HG03442 (cell line): ENCODE measurements around the gene KCNT1.

Source experiments
- ATAC-seq: cut with Tn5 transposase; IDR thresholded peaks from one replicate; pipeline ENCODE4 v1.9.1; 2021; ENCODE audit warnings: mild to moderate bottlenecking, moderate library complexity; ENCODE audit not compliant: unreplicated experiment

KCNT1 gene

DNA sequence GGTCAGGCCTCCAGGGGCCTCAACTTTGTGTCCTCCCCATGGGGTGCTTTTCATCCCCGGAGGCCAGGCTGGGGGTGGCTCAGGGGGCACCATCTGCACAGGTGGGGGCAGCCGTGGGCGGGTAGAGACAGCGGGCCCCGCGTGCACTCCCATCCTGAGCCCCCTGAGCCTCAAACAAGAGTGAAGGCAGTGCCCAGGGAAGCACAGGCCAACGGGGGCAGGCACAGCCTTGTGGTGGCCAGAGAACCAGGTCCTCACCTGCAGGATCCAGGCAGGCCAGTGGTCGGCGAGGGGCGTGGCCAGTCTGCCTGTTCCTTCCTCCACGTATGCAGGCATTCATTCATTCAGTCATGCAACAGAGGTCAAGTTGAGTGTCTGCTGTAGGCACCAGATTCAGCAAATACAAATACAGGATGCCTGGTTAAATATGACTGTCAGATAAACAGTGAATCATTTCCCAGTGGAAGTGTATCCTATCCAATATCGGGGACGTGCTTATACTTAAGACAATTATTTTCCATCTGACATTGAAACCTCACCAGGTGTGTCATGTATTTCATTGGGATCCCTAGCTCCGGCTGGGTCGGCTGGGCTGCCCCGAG lies 22.3 kb downstream of the KCNT1 start:
- no peak for ATAC-seq

DNA sequence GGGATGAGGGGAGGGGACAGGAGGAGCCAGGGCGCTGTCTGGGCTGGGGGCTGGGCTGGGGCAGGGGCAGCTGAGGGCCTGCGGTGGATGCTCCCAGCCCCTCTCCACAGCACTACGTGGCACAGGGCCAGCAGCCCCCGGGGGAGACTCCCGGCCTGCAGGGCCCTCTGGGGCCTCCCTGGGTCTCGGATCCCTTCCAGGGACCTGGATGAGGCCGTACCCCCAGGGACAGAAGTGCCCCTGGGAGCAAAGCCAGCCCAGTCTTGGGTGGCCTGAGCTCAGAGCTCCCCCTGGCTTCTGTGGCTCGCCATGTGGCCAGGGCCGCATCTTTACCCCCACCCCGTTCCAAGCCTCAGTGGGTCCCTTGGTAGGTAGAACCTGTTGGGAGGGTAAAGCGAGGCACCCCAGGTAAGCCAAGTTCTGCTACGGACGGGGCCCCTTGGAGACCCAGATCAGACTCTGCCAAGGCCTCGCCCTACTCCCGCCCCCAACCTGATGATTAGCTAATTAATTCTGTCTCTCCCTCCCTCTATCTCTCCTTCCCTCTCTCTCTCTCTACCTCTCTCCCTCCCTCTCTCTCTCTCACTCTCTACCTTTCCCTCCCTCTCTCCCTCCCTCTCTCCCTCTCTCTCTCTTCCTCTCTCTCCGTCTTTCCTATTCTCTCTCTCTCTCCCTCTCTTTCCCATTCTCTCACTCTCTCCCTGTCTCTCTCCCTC lies 24.3 kb downstream of the KCNT1 start:
- ATAC-seq, result no peak

DNA sequence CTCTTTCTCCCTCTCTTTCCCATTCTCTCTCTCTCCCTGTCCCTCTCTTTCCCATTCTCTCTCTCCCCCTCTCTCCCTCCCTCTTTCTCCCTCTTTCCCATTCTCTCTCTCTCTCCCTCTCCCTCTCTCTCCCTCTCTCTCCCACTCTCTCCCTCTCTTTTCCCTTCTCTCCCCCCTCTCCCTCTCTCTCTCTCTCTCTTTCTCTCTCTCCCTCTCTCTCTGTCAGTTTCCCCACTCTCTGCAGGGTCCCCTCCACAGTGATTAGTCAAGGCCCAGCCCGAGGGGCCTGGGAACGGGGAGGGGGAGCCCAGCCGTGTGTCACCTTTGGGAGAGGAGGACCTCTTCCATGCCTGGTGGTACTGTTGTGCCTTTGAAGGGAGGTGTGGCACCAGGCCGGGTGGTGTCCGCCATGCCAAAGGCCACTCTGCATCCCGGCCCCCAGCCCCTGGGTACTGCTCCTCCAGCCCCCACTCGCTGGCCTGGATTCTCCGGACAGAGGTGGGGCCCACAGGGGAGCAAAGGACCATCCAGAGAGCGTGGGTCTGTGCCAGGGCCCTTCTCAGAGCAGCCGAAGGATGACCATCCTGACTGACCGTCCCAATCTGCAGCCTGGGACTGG lies 25.4 kb downstream of the KCNT1 start:
- ATAC-seq, result no peak

DNA sequence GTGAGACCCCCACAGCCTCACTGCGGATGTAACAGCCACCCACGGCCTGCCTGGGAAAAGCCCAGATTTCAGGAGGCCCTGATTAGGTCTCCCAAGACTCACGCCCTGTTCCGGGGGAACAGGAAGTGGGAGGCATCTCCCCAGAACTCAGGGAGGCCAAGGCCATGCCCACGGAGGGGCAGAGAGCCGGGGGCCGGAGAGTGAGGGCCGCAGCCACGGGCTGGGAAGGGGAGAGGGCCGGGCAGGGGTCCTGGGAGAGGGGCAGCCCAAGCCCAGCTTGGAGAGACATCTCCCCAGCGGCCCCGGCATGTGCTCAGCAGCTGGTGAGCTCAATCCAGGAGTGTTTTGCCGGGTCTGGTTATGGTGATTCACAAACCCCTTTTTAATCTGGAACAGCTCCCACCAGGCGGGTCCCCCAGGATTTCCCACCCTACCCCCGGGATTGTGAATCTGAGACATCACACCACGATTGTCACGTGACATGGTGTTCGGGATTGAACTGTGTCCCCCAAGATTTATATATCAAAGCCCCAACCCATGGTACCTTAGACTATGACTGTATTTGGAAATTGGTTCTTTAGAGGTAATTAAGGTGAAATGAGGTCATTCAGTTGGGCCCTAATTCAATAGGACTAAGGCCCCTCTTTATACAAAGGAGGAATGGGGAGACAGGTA lies 26.6 kb downstream of the KCNT1 start:
- no peak for ATAC-seq

DNA sequence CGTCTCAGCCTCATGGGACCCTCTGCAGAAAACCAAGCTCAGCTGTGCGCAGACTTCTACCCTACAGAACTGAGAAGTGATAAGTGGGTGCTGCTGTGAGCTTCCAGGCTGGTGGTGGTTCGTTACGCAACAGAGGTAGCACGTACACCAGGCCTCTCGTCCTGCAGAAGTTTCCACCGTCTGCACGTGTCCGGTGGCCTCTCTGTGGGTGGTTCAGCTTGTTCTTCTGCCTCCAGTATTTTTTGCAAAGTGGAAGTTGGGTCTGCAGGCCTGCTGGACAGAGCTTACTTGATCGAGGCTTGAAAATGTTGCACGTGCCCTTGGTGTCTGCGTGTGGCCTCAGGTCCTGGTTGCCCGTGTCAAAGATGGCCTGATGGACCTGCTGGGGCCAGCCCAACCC lies 27.5 kb downstream of the KCNT1 start:
- ATAC-seq, result no peak

DNA sequence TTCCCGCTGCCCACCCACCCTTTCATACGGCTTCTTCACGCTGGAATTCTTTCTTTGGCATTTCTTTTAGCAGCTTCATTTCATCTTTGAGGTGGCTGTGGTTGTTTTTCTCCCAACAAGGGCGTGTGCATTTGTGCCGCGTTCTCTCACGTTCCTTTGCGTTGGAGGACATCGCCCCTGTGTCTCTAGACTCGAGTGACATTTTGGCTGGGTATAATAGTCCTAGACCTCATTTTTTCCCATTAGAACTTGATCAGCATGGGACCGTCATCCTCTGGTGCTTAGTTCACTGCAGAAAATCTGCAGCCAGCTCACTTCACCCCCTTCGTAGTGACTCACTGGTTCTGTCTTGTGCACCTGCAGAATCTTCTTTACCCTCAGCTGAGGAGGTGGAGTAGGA lies 29.5 kb downstream of the KCNT1 start:
- ATAC-seq, result no peak

DNA sequence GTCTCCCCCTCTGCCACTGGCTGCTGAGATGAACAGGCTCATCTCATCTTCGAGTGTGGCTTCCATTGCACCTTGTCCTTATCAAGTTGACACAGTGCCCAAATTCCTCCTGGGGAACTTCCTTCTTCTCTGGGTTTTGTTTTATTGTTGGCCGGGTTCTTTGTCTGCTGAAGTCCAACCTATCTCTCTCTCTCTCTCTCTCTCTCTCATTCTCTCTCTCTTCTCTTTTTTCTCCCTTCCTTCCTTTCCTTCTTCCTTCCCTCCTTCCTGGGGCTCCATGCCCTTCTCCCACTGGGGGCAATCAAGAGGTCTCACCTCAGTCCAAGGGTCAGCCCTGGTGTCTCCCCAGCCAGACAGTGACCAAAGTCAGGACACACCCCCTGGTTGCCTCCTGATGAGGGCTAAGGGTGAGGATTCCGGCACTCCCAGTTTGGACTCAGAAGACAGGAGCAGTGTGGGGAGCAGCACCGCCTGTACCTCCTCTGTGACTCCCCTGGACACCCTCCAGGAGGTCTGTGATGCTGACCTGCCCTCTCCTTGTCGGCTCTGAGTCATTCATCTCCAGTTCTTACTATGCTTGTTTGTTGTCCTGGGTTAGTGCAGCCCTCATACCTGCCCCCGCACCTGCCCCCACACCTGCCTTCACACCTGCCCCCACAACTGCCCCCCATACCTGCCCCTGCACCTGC lies 30.7 kb downstream of the KCNT1 start:
- ATAC-seq, result no peak

DNA sequence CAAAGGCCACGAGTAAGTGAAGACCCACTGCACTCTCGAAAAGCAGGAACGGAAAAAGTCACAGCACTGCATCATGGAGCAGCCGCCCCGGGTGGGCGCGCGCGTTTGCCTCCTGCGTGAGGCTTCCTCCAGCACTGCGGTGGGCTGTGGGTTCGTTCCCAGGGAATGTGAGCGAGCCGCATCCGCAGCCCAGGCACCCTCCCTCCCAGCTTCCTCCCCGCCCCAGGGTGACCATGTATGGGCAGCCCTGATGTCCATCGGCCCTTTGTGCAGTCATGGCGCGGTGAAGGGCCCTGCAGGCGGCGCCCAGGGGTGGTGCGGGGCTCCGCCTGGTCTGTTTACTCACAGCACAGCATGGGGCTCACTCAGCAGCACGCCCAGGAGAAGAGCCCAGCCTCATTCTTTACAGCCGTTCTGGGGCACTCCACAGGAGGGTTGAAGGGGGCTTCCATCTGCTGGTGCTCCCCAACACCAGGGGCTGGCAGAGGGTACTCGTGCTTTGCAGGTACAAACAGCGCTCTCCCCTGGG lies 32.7 kb downstream of the KCNT1 start:
- ATAC-seq, result no peak

DNA sequence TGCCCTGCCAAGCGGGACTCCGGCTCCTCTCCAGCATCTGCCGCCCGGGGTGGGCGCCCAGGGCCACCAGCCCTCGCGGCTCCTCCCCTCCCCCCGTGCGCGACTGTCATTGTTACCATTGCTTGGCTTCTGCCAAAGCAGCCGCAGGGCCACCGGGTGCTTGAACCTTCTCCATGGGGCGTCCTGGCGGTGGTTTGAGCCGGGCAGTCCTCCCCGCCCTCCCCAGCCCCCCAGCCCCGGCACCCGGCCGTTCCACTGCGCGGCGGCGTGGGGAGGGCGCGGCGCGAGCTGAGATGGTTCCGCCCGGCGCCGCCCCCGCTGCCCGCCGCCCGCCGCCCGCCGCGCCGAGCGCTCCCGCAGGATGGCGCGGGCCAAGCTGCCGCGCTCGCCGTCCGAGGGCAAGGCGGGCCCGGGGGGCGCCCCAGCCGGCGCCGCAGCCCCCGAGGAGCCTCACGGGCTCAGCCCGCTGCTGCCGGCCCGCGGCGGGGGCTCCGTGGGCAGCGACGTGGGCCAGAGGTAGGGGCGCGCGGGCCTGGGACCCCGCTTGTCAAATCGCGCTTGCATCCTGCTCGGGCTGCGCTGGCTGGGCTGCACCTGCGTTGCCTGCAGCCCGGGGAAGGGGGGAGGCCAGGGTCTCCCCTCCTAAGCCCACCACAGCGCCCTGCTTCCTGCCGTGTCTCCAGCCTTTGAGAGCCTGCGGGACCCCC lies 34.4 kb downstream of the KCNT1 start:
- ATAC-seq, result no peak

DNA sequence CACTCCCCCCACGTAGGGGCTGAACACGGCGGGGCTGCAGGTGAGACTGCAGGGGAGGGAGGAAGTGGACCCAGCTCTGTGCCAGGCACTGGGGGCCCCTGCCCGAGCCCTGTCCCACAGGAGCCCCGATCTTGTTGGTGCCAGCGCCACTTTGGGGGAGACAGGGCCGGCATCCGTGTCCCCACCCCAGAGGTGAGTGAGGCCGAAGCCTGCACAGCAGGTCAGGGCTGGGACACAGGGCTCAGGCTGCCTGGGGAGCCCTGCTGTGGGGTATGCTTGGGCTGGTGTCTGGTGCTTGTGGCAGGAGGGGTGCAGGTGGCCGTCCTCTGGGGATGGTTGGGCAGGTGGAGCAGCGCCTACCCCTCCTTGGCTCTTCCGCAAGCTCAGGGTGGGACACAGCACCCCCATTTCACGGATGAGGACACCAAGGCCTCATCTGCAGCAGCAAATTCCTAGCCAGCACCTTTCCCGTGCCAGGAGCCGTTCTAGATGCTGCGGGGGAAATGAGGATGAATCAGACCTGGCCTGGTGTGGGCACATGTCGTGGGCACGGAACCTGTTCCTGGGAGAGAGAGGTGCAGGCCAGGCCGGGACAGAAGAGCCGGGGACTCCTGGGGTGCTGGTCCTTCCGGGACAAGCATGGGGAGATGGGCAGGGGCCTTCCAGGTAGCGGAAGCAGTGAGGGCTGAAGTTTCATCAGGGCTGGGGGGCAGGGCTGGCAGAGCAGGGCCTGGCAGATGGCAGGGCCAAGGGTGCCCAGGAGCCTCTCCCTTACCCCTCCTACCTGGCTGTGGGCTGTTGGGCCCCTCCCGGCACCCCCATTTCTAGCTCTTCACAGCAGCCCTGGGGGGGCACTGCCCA lies 35.2 kb downstream of the KCNT1 start:
- no peak for ATAC-seq

DNA sequence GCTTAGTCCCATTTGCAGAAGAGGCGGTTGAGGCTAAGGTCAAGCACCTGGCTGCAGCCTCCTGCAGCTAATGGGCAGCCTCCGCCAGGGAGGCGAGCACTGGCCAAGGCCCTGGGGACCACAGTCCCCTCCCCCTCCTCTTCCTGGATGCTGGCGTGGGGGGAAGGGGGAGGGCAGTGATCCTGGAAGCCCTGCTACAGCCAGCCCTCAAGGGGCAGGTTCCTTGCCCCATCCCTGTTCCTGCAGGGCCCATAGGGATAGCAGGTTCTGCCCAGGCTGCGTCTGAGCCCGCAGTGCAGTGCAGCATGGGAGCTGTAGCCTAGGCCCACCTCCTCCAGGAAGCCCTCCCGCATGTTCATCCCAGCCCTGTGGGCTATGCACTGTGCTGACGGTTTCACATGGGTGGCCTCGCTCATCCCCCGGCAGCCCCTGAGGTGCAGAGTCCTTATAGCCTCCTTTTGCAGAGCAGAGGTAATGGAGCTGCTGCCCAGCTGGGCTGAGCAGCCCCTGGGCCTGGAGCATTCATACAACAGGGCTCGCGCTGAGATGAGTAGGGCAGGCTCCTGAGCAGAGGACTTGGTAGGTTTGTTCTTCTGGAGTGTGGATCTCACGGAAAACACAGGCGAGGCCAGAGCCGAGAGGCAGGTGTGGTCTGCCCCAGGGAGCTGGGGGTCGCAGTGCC lies 36.0 kb downstream of the KCNT1 start:
- no peak for ATAC-seq

DNA sequence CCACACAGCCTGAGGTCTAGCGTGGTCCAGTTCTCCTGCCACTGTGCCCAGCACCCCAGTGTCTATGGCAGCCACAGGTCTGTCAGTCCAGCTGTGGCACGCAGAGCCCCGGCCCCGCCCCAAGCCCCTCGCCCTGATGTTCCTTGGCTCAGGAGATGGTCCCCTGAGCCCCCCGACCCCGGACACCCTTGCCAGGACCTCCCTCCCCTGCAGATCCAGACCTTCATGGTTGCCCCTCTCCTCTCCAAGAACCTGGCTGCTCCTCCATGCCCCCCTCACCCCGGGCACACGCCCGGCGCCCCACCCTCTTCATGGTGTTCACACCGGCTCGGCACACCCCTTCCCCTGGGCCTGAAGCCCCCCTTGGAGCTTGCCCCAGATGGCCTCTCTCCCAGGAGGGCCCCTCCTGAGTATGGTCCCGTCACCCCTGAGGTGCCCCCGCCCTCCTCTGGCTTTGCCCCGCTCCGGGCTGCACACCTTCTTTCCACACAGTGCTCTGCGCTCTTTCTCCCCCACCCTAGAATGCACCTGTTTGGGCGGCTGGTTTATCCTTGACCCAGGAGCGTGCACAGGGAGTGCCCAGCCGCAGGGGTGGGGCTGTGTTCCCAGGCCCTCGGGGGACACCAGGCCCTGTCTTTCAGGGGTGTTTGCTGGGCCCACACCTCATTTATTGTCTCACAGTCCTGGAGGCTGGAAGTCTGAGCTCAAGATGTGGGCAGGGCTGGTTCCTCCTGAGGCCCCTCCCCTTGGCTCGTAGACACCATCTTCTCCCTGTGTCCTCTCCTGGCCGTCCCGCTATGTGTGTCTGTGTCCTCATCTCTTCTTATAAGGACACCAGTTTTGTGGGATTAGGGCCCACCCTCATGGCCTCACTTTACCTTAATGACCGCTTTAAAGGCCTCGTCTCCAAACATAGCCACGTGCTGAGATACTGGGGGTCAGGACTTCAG lies 37.6 kb downstream of the KCNT1 start:
- ATAC-seq, result no peak

DNA sequence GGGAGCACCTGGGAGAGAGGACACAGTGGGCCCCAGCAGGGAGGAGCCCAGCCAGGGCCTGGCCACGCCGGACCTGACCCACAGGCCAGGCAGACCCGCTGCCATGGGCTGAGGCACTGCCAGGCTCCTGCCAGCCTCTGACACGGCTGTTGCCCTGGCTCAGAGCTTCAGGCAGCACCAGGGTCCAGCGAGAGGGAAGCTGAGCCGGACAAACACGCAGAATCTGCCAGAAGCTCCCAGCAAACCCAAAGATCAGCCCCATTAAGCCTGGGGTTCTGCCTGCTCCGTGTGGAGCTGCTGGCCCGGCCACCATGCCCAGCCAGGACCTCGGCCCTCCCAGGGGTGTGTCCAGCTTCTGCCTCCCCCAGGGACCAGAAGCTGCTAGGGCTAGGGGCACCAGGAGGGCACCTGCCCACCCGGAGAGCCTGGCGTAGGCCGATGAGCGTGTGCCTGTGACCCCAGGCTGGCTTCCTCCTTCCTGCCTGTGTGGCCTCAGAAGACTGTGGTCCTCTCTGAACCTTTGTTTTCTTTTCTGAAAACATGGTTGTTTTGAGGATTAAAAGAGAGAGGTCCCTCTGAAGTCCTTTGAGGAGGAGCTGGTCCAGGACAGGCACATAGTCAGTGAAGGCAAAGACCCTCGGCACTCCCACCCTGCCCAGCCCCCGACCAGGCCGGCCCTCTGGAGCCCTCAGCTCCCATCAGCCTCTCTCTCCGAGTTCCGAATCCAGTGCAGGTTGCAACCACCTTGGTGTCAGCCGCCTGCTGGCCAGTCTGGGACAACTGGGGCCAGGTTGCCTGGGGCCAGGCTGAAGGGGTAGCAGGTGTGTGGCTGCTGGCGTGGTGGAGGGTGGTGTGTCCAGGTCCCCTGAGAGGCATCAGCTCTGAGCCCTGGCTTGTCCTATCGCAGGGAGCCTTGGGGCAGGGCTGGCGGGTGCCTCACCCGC lies 39.6 kb downstream of the KCNT1 start:
- no peak for ATAC-seq

DNA sequence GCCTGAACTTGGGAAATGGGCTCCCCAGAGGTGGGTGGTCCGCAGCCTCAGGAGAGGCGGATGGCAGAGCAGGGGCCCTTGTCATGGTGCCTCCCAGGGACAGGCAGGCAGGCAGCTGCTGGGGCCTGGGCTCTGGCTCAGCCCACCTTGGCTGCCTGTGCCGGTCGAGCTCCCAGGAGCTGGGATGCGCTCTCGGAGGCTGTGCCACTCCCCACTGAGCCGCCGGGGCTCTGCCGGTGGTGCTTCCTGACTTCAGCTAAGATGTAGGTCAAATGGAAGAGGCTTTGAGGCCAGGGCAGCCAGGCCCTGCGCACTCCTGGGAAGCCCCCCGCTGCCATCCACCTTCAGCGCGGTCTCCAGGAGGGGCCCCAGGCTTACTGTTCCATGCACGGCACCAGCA lies 41.0 kb downstream of the KCNT1 start:
- ATAC-seq, result no peak

DNA sequence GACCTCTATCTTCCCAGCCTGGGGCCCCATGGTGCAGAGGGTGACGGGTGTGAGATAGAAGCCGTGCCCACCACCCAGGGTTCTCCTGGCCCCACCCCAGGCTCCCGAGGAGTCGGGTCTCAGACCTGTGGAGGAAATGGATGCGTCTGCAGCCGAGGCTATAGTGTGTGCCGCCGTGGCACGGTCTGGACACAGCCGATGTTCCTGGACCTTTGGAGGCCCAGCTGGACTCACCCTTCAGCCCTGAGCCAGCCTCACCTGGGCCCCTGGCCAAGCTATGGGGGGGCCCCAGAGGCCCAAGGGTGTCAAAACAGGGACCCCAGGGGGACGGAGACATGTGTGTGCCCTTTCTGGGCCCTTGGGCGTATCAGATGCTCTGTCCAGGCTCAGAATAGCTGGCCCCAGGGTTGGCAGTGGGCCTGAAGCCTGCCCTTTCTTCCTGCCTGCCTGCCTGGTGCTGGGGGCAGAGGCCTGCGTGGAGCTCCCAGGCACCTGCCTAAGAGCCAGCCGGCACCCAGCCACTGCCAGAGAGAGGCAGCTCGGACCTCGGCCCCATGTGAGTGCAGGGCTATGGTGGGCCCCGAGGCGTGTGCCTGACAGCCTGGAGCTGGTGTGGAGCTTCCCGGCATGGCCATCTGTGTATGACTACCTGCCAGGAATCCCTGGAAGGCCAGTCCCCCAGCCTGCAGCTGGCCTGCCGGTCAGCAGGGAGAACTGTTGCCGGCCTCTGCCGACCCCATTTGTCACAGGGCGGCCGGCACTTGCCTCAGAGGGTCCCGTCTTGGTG lies 41.8 kb downstream of the KCNT1 start:
- no peak for ATAC-seq
